ENCODE results near the gene CCDC169.

DNA sequence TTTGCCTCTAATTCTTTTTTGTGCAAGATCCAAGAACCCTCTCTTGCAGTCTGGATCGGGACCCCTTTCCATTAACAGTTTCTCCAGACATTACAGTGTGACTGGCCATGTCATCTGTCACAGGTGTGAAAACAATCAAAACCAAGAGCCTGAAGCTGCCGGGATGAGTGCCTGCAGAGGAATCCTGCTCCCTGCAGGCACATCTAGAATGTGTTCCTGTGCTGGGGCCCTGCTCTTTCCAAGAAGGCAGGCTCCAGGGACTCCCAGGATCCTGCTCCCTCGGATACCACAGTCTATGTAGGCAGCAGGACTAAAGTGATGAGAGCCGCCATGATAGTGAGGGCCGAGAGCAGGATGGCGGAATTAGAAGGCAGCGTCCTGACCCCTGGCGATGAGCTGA lies 38.8 kb downstream of the CCDC169 start:
- TF ChIP-seq, protein P1, sequence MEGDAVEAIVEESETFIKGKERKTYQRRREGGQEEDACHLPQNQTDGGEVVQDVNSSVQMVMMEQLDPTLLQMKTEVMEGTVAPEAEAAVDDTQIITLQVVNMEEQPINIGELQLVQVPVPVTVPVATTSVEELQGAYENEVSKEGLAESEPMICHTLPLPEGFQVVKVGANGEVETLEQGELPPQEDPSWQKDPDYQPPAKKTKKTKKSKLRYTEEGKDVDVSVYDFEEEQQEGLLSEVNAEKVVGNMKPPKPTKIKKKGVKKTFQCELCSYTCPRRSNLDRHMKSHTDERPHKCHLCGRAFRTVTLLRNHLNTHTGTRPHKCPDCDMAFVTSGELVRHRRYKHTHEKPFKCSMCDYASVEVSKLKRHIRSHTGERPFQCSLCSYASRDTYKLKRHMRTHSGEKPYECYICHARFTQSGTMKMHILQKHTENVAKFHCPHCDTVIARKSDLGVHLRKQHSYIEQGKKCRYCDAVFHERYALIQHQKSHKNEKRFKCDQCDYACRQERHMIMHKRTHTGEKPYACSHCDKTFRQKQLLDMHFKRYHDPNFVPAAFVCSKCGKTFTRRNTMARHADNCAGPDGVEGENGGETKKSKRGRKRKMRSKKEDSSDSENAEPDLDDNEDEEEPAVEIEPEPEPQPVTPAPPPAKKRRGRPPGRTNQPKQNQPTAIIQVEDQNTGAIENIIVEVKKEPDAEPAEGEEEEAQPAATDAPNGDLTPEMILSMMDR (IDR thresholded peaks at IDR 0.05), result no peak
- TF ChIP-seq POLR2A (IDR thresholded peaks at IDR 0.05), result no peak

All from esophagus squamous epithelium (tissue), 4 donors.